Neural cell (in vitro differentiated cells): Measurements from ENCODE around the gene TTC39B.

Experiments
- EZH2 ChIP-seq: fragments of 200-600, 300-800 bp; shearing (Covaris generic), sonication (generic); IDR thresholded peaks from 2 replicates; pipeline ENCODE4 v1.6.1; 2014; ENCODE audit warnings: antibody characterized with exemption, low read length, borderline replicate concordance, mild to moderate bottlenecking; ENCODE audit not compliant: insufficient read depth, poor library complexity, severe bottlenecking
- POLR2AphosphoS5 ChIP-seq: IDR thresholded peaks from 2 replicates; pipeline ENCODE4 v1.6.1; 2012
- SMC3 ChIP-seq: fragments of 450-650 bp; conservative IDR thresholded peaks from 2 replicates; pipeline ENCODE4 v1.6.1; 2014; ENCODE audit warnings: antibody characterized with exemption, mild to moderate bottlenecking, moderate library complexity; ENCODE audit not compliant: poor library complexity
- TF ChIP-seq, protein P1 (sequence below): fragments of 450-650 bp; IDR thresholded peaks from 2 replicates; pipeline ENCODE4 v1.5.1; 2014; ENCODE audit warnings: antibody characterized with exemption, mild to moderate bottlenecking, moderate library complexity; ENCODE audit not compliant: poor library complexity, severe bottlenecking
- TF ChIP-seq, protein P2 (sequence below): IDR thresholded peaks from 2 replicates; pipeline ENCODE4 v1.6.1; 2012; ENCODE audit warnings: borderline replicate concordance

DNA sequence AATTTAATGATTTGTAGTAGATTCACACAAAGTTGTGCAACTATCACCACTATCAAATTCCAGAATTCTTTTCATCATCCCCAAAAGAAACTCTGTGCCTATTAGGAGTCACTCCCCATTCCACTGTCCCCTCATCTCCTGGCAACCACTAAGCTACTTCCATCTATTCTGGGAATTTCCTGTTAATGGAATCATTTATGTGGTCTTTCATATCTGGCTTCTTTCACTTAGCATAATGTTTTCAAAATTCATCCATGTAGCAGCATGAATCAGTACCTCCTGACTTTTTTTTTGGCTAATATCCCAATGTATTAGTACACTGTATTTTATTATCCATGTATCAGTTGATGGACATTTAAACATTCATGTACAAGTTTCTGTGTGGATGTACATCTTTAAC, 157.6 kb downstream of the TTC39B start:
- TF ChIP-seq, protein P1, sequence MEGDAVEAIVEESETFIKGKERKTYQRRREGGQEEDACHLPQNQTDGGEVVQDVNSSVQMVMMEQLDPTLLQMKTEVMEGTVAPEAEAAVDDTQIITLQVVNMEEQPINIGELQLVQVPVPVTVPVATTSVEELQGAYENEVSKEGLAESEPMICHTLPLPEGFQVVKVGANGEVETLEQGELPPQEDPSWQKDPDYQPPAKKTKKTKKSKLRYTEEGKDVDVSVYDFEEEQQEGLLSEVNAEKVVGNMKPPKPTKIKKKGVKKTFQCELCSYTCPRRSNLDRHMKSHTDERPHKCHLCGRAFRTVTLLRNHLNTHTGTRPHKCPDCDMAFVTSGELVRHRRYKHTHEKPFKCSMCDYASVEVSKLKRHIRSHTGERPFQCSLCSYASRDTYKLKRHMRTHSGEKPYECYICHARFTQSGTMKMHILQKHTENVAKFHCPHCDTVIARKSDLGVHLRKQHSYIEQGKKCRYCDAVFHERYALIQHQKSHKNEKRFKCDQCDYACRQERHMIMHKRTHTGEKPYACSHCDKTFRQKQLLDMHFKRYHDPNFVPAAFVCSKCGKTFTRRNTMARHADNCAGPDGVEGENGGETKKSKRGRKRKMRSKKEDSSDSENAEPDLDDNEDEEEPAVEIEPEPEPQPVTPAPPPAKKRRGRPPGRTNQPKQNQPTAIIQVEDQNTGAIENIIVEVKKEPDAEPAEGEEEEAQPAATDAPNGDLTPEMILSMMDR, result no peak
- TF ChIP-seq POLR2AphosphoS5, result no peak
- no peak for TF ChIP-seq SMC3
- TF ChIP-seq EZH2, result no peak
- TF ChIP-seq, protein P2, sequence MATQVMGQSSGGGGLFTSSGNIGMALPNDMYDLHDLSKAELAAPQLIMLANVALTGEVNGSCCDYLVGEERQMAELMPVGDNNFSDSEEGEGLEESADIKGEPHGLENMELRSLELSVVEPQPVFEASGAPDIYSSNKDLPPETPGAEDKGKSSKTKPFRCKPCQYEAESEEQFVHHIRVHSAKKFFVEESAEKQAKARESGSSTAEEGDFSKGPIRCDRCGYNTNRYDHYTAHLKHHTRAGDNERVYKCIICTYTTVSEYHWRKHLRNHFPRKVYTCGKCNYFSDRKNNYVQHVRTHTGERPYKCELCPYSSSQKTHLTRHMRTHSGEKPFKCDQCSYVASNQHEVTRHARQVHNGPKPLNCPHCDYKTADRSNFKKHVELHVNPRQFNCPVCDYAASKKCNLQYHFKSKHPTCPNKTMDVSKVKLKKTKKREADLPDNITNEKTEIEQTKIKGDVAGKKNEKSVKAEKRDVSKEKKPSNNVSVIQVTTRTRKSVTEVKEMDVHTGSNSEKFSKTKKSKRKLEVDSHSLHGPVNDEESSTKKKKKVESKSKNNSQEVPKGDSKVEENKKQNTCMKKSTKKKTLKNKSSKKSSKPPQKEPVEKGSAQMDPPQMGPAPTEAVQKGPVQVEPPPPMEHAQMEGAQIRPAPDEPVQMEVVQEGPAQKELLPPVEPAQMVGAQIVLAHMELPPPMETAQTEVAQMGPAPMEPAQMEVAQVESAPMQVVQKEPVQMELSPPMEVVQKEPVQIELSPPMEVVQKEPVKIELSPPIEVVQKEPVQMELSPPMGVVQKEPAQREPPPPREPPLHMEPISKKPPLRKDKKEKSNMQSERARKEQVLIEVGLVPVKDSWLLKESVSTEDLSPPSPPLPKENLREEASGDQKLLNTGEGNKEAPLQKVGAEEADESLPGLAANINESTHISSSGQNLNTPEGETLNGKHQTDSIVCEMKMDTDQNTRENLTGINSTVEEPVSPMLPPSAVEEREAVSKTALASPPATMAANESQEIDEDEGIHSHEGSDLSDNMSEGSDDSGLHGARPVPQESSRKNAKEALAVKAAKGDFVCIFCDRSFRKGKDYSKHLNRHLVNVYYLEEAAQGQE, result no peak
